ENCODE data around the gene PDILT.

The PDILT gene

DNA sequence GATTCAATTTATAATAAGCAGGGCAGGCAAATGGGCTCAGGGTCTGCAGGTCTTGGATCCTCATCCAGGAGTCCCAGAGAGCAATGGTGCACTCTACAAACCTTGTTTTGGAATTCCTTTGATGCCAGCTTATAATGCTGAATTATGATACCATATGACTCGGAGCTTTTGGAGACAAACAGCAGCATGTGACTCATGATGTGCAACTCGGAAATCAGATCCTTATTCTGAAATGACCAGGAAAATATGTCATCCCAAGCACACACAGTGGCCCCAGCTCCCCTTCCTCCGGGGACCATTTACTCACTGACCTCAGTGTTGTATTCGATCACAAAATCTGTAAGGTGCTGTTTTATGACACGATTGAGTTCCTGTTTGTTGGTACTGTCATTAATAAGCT is 31.8 kb downstream of the PDILT start:
- no peak overlapping the region for H3K27ac ChIP-seq (ENCODE audit: insufficient read depth, low read depth, low read length, poor library complexity, severe bottlenecking)
- H3K9me3 ChIP-seq (ENCODE audit: control insufficient read depth, low read length), result no peaks in the 10 kb centered on the region
- 89 to 93% methylated on average over 5 of the region's 5 CpGs for WGBS, 2 experiments
- no peaks in the 10 kb centered on the region for H3K27me3 ChIP-seq (ENCODE audit: control insufficient read depth, insufficient read depth, low read length, poor library complexity, severe bottlenecking)
- no peak overlapping the region for H3K4me3 ChIP-seq (ENCODE audit: insufficient read depth, low read depth, low read length)
- no peaks in the 10 kb centered on the region for H3K4me1 ChIP-seq (ENCODE audit: control insufficient read depth, insufficient read depth, low read length)
- no peaks in the 10 kb centered on the region for H3K36me3 ChIP-seq (ENCODE audit: control insufficient read depth, insufficient read depth, low read length)

DNA sequence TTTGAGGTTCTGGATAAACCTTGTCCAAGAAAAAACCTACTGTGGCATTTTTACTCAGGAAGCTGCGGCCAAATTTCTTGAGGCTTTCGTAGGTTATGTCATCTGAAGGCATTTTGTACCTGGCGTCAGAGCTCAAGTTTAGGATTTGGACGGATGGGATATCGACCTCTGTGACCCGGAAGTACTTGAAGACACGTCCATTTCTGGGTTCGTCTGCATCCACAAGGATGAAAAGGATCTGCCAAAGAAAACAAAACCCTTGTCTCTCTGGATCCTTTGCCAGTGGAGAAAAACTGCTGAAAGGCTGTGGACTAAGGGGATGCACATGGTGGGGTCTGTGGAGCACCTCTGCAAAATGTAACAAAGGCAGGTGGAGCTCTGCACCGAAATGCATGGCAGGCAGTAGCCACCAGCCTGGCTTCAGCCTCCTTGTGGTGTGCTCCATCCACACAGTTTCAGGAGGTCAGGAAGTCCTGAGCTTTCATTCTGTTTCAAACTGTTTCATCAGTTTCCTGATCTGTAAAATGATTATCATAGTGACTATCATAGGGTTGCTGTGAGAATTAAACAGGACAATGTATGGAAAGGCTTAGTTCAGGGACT is 35.0 kb downstream of the PDILT start:
- H3K9me3 ChIP-seq (ENCODE audit: control insufficient read depth, low read length), result no peaks in the 10 kb centered on the region
- H3K4me1 ChIP-seq (ENCODE audit: control insufficient read depth, insufficient read depth, low read length), result no peaks in the 10 kb centered on the region
- WGBS, 2 experiments, result 92 to 94% methylated on average over 9 of the region's 9 CpGs
- no peaks in the 10 kb centered on the region for H3K36me3 ChIP-seq (ENCODE audit: control insufficient read depth, insufficient read depth, low read length)
- H3K4me3 ChIP-seq (ENCODE audit: insufficient read depth, low read depth, low read length), result no peak overlapping the region
- H3K27ac ChIP-seq (ENCODE audit: insufficient read depth, low read depth, low read length, poor library complexity, severe bottlenecking), result no peak overlapping the region
- no peaks in the 10 kb centered on the region for H3K27me3 ChIP-seq (ENCODE audit: control insufficient read depth, insufficient read depth, low read length, poor library complexity, severe bottlenecking)

DNA sequence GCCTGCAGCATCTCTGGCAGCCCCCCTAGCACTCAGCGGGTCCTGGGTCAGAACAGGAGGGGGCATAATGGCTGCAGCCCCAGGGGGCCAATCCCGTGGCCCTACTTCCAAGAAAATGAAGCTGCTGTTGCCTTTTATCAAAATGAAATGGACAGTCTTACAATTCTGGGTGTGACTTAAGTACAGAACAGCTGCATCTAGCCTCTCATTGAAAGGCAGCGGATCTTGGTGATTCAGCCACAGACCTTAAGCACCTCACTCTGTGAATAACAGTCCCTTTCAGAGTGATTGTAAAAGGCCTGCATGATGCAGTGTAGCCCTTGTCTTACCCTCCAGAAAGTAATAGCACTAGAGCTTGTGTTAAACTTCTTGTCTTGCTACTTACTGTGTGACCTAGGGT is 40.5 kb downstream of the PDILT start:
- Histone ChIP-seq H3K36me3 (ENCODE audit: control insufficient read depth, insufficient read depth, low read length) (no peaks in the 10 kb centered on the region), H3K27ac (ENCODE audit: insufficient read depth, low read depth, low read length, poor library complexity, severe bottlenecking) (no peak overlapping the region), H3K9me3 (ENCODE audit: control insufficient read depth, low read length) (no peaks in the 10 kb centered on the region), H3K4me1 (ENCODE audit: control insufficient read depth, insufficient read depth, low read length) (no peaks in the 10 kb centered on the region), H3K27me3 (ENCODE audit: control insufficient read depth, insufficient read depth, low read length, poor library complexity, severe bottlenecking) (no peaks in the 10 kb centered on the region), H3K4me3 (ENCODE audit: insufficient read depth, low read depth, low read length) (no peak overlapping the region)
- 86 to 90% methylated on average over 3 of the region's 3 CpGs for WGBS, 2 experiments

- no peaks in the 10 kb centered on the region for H3K27me3 ChIP-seq (ENCODE audit: control insufficient read depth, insufficient read depth, low read length, poor library complexity, severe bottlenecking)
- no peaks in the 10 kb centered on the region for H3K9me3 ChIP-seq (ENCODE audit: control insufficient read depth, low read length)
- H3K4me1 ChIP-seq (ENCODE audit: control insufficient read depth, insufficient read depth, low read length), result no peaks in the 10 kb centered on the region
- H3K27ac ChIP-seq (ENCODE audit: insufficient read depth, low read depth, low read length, poor library complexity, severe bottlenecking), result no peak overlapping the region
- 88 to 93% methylated on average over 2 of the region's 2 CpGs for WGBS, 2 experiments
- H3K36me3 ChIP-seq (ENCODE audit: control insufficient read depth, insufficient read depth, low read length), result no peaks in the 10 kb centered on the region
- no peak overlapping the region for H3K4me3 ChIP-seq (ENCODE audit: insufficient read depth, low read depth, low read length)
Observed at GRCh38 chr16:20363191-20363590, 41.3 kb downstream of the PDILT start.

DNA sequence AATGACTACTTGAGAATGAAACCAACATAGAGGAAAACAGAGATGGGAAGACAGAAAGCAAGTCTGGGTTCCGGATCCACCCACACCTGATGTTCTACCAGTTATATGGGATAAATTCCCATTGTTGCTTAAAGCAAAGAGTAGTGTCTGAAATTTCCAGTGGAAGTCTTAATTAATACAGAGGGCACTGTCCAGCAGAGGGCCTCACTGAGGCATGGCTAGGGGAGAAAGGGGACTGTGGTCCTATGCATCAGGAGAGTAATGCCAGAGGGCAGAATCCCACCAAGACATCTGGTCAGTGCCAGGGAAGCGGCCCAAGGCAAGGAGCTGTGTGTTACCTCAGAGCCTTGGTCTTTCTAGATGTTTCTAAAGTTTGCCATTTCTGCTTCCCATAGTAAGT is 44.5 kb downstream of the PDILT start:
- H3K27me3 ChIP-seq (ENCODE audit: control insufficient read depth, insufficient read depth, low read length, poor library complexity, severe bottlenecking), result no peaks in the 10 kb centered on the region
- H3K4me1 ChIP-seq (ENCODE audit: control insufficient read depth, insufficient read depth, low read length), result no peaks in the 10 kb centered on the region
- WGBS, 2 experiments, result 56 to 65% methylated on average over 2 of the region's 2 CpGs
- H3K36me3 ChIP-seq (ENCODE audit: control insufficient read depth, insufficient read depth, low read length), result no peaks in the 10 kb centered on the region
- no peak overlapping the region for H3K27ac ChIP-seq (ENCODE audit: insufficient read depth, low read depth, low read length, poor library complexity, severe bottlenecking)
- no peak overlapping the region for H3K4me3 ChIP-seq (ENCODE audit: insufficient read depth, low read depth, low read length)
- no peaks in the 10 kb centered on the region for H3K9me3 ChIP-seq (ENCODE audit: control insufficient read depth, low read length)

DNA sequence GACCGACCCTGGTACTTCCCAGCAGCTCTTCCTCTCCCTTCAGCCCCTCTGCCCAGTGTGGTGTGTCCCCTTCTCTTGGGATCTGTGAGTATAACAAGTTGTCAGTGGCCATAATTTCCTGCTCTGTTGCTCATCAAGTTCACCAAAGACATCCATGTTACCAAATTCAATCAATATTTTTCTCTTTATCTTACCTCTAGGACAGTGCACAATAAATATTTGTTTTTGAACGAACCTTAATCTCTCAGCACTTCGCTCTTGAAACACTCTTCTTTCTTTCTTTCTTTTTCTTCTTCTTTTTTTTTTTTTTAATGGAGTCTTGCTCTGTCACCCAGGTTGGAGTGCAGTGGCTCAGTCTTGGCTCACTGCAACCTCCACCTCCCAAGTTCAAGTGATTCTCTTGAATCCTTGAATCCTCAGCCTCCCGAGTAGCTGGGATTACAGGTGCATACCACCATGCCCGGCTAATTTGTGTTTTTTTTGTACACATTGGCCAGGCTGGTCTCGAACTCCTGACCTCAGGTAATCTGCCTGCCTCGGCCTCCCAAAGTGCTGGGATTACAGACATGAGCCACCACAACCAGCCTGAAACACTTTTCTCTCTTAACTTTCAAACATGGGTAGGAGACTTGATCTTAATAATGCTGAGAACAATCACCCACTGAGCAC is 49.3 kb downstream of the PDILT start:
- no peaks in the 10 kb centered on the region for H3K27me3 ChIP-seq (ENCODE audit: control insufficient read depth, insufficient read depth, low read length, poor library complexity, severe bottlenecking)
- WGBS, 2 experiments, result 88 to 92% methylated on average over 7 of the region's 7 CpGs
- no peaks in the 10 kb centered on the region for H3K36me3 ChIP-seq (ENCODE audit: control insufficient read depth, insufficient read depth, low read length)
- H3K4me1 ChIP-seq (ENCODE audit: control insufficient read depth, insufficient read depth, low read length), result no peaks in the 10 kb centered on the region
- H3K27ac ChIP-seq (ENCODE audit: insufficient read depth, low read depth, low read length, poor library complexity, severe bottlenecking), result no peak overlapping the region
- no peak overlapping the region for H3K4me3 ChIP-seq (ENCODE audit: insufficient read depth, low read depth, low read length)
- no peaks in the 10 kb centered on the region for H3K9me3 ChIP-seq (ENCODE audit: control insufficient read depth, low read length)

- Histone ChIP-seq H3K36me3 (ENCODE audit: control insufficient read depth, insufficient read depth, low read length) (no peaks in the 10 kb centered on the region), H3K4me1 (ENCODE audit: control insufficient read depth, insufficient read depth, low read length) (no peaks in the 10 kb centered on the region)
Observed at GRCh38 chr16:20353379-20353778, 51.2 kb downstream of the PDILT start.

GRCh38 chr16:20352615-20353014 is 51.9 kb downstream of the PDILT start, which contains the start of gene UMOD:
Gene UMOD, minus strand, starts transcription at chr16:20352715. Its CDS starts 1,978 bp downstream, at chr16:20350737.
- Histone ChIP-seq H3K27ac (ENCODE audit: insufficient read depth, low read depth, low read length, poor library complexity, severe bottlenecking) (no peak within 1 kb of the TSS), H3K9me3 (ENCODE audit: control insufficient read depth, low read length) (no peaks in the 10 kb centered on the region), H3K4me3 (ENCODE audit: insufficient read depth, low read depth, low read length) (no peak within 1 kb of the TSS), H3K36me3 (ENCODE audit: control insufficient read depth, insufficient read depth, low read length) (no peaks in the 10 kb centered on the region), H3K4me1 (ENCODE audit: control insufficient read depth, insufficient read depth, low read length) (no peaks in the 10 kb centered on the region), H3K27me3 (ENCODE audit: control insufficient read depth, insufficient read depth, low read length, poor library complexity, severe bottlenecking) (no peaks in the 10 kb centered on the region)
- 93 to 96% methylated on average over 2 of the region's 2 CpGs for WGBS, 2 experiments

More at GRCh38 chr16:20353379-20353778, 51.2 kb downstream of the PDILT start:
- no peak overlapping the region for H3K4me3 ChIP-seq (ENCODE audit: insufficient read depth, low read depth, low read length)
- no peak overlapping the region for H3K27ac ChIP-seq (ENCODE audit: insufficient read depth, low read depth, low read length, poor library complexity, severe bottlenecking)
- H3K9me3 ChIP-seq (ENCODE audit: control insufficient read depth, low read length), result no peaks in the 10 kb centered on the region
- no peaks in the 10 kb centered on the region for H3K27me3 ChIP-seq (ENCODE audit: control insufficient read depth, insufficient read depth, low read length, poor library complexity, severe bottlenecking)

GRCh38 chr16:20349615-20350014 is 54.9 kb downstream of the PDILT start:
- no peaks in the 10 kb centered on the region for H3K36me3 ChIP-seq (ENCODE audit: control insufficient read depth, insufficient read depth, low read length)
- H3K9me3 ChIP-seq (ENCODE audit: control insufficient read depth, low read length), result no peaks in the 10 kb centered on the region
- H3K4me3 ChIP-seq (ENCODE audit: insufficient read depth, low read depth, low read length), result no peak overlapping the region
- H3K27me3 ChIP-seq (ENCODE audit: control insufficient read depth, insufficient read depth, low read length, poor library complexity, severe bottlenecking), result no peaks in the 10 kb centered on the region
- 88 to 92% methylated on average over 5 to 6 of the region's 6 CpGs for WGBS, 2 experiments
- no peak overlapping the region for H3K27ac ChIP-seq (ENCODE audit: insufficient read depth, low read depth, low read length, poor library complexity, severe bottlenecking)
- H3K4me1 ChIP-seq (ENCODE audit: control insufficient read depth, insufficient read depth, low read length), result no peaks in the 10 kb centered on the region

- no peak overlapping the region for H3K4me3 ChIP-seq (ENCODE audit: insufficient read depth, low read depth, low read length)
- 94 to 95% methylated on average over 77 of the region's 77 CpGs for WGBS, 2 experiments
- no peaks in the 10 kb centered on the region for H3K9me3 ChIP-seq (ENCODE audit: control insufficient read depth, low read length)
- H3K27me3 ChIP-seq (ENCODE audit: control insufficient read depth, insufficient read depth, low read length, poor library complexity, severe bottlenecking), result no peaks in the 10 kb centered on the region
- no peaks in the 10 kb centered on the region for H3K4me1 ChIP-seq (ENCODE audit: control insufficient read depth, insufficient read depth, low read length)
- no peak overlapping the region for H3K27ac ChIP-seq (ENCODE audit: insufficient read depth, low read depth, low read length, poor library complexity, severe bottlenecking)
- H3K36me3 ChIP-seq (ENCODE audit: control insufficient read depth, insufficient read depth, low read length), result no peaks in the 10 kb centered on the region
Observed at GRCh38 chr16:20348365-20349185, 56.0 kb downstream of the PDILT start.

Measured in ectodermal cell (in vitro differentiated cells).